GM06990 (cell line): ENCODE data around the gene AGXT2.

Experiments
- DNase-seq: peaks from one replicate; pipeline ENCODE4 v3.0.0-alpha.2; 2011; ENCODE audit not compliant: insufficient read length; ENCODE audit errors: extremely low read depth
- H3K27me3 ChIP-seq: replicated peaks from 2 replicates; pipeline ENCODE4 v1.6.0; 2011; ENCODE audit warnings: low read length; ENCODE audit not compliant: control insufficient read depth, insufficient read depth
- H3K36me3 ChIP-seq: 2 replicates; pipeline ENCODE4 v1.5.1; 2011; ENCODE audit warnings: low read length; ENCODE audit not compliant: control insufficient read depth, insufficient read depth
- H3K4me3 ChIP-seq: replicated peaks from 2 replicates; pipeline ENCODE4 v1.5.1; 2011; ENCODE audit warnings: low read depth, mild to moderate bottlenecking, control low read depth, low read length
- CTCF ChIP-seq: IDR thresholded peaks from 2 replicates; pipeline ENCODE4 v1.5.1; 2011; ENCODE audit warnings: low read length, control low read depth, mild to moderate bottlenecking, inconsistent platforms; ENCODE audit not compliant: insufficient read depth, poor library complexity, severe bottlenecking

The AGXT2 gene

GRCh38 chr5:34996261-34996660, 51.5 kb downstream of the AGXT2 start:
- no peak for TF ChIP-seq CTCF
- no peaks in the 10 kb centered on the region for H3K27me3 ChIP-seq
- no peak for DNase-seq

GRCh38 chr5:34993951-34994350, 53.8 kb downstream of the AGXT2 start:
- no peak for DNase-seq
- H3K27me3 ChIP-seq: no peaks in the 10 kb centered on the region
- TF ChIP-seq CTCF: no peak
- H3K4me3 ChIP-seq: no peak overlapping the region
- H3K36me3 ChIP-seq: no peaks in the 10 kb centered on the region

More at GRCh38 chr5:34996261-34996660, 51.5 kb downstream of the AGXT2 start:
- Histone ChIP-seq H3K4me3 (no peak overlapping the region), H3K36me3 (no peaks in the 10 kb centered on the region)

- no peaks in the 10 kb centered on the region for H3K27me3 ChIP-seq
- no peak overlapping the region for H3K4me3 ChIP-seq
- no peak for DNase-seq
- H3K36me3 ChIP-seq: no peaks in the 10 kb centered on the region
- TF ChIP-seq CTCF: no peak
Measured at GRCh38 chr5:34991486-34992238, 56.1 kb downstream of the AGXT2 start.

GRCh38 chr5:34986965-34987364, 60.8 kb downstream of the AGXT2 start:
- Histone ChIP-seq H3K36me3 (no peaks in the 10 kb centered on the region), H3K27me3 (no peaks in the 10 kb centered on the region), H3K4me3 (no peak overlapping the region)
- DNase-seq: no peak
- no peak for TF ChIP-seq CTCF

- no peak for DNase-seq
- H3K4me3 ChIP-seq: no peak overlapping the region
- H3K27me3 ChIP-seq: no peaks in the 10 kb centered on the region
- TF ChIP-seq CTCF: no peak
- no peaks in the 10 kb centered on the region for H3K36me3 ChIP-seq
Measured at GRCh38 chr5:34982823-34983222, 64.9 kb downstream of the AGXT2 start.
